Naive thymus-derived CD8-positive, alpha-beta T cell (primary cell): Measurements from ENCODE around the gene ZBTB7C. TPM values are rescaled to one million over a fixed set of nuclear protein-coding genes. Genes with fewer than 3 reads are reported as not detected.

ENCODE experiments used
- ATAC-seq, 2 donors: fragments of 150-1000 bp; cut with Tn5 transposase in 1 of 2; sonication (Bioruptor Pico), chemical (Tn5 transposase) in 1 of 2; 1 replicate in 1 of 2; 2 replicates in 1 of 2; pipeline ENCODE4 v1.10.0; 2021; ENCODE audit warnings: mild to moderate bottlenecking in 2 of 2, moderate library complexity in 2 of 2
- POLR2A ChIA-PET: fragments of 350-600 bp; sonication (Branson Sonifier 250); formaldehyde crosslinking; loops from one replicate; lab custom pipeline; 2021; ENCODE audit warnings: antibody characterized with exemption; lab: Charles Lee
- DNase-seq, 10 donors: peaks; one replicate each; pipeline versions ENCODE4 v3.0.0 to v3.0.0-alpha.2; 2020 to 2022
- H3K27ac Mint-ChIP-seq, 10 donors: one replicate each; pipeline ENCODE4 v1.8.0; 2020 to 2022; ENCODE audit warnings: mild to moderate bottlenecking in 10 of 10, mixed read lengths in 10 of 10, moderate library complexity in 4 of 10, inconsistent platforms in 1 of 10
- H3K27me3 Mint-ChIP-seq, 5 donors: one replicate each; pipeline ENCODE4 v1.8.0; 2021 to 2022; ENCODE audit warnings: mixed read lengths in 5 of 5
- H3K36me3 Mint-ChIP-seq, 3 donors: one replicate each; pipeline ENCODE4 v1.8.0; 2020 to 2022; ENCODE audit warnings: mixed read lengths in 3 of 3, mild to moderate bottlenecking in 2 of 3, inconsistent platforms in 1 of 3
- H3K4me1 Mint-ChIP-seq, 4 donors: one replicate each; pipeline ENCODE4 v1.8.0; 2021 to 2022; ENCODE audit warnings: mixed read lengths in 4 of 4
- H3K4me3 Mint-ChIP-seq, 10 donors: one replicate each; pipeline ENCODE4 v1.8.0; 2020 to 2022; ENCODE audit warnings: mild to moderate bottlenecking in 10 of 10, mixed read lengths in 10 of 10, moderate library complexity in 6 of 10, inconsistent platforms in 1 of 10
- H3K9me3 Mint-ChIP-seq, 9 donors: one replicate each; pipeline ENCODE4 v1.8.0; 2020 to 2022; ENCODE audit warnings: mixed read lengths in 9 of 9, mild to moderate bottlenecking in 3 of 9, inconsistent platforms in 1 of 9, moderate library complexity in 1 of 9
- polyA plus RNA-seq, 3 donors: library from polyadenylated mRNA; unstranded; fragments of 300-500 nt; fragmentation: Illumina TruSeq; gene quantifications; one replicate each; pipeline ENCODE4 v1.2.3, GENCODE V29; 2021
- total RNA-seq, 8 experiments: library from RNA in 2 of 8; stranded (reverse) in 2 of 8; gene quantifications; one replicate each; pipeline ENCODE4 v1.2.3 and lab custom pipeline; 2021 to 2026

ZBTB7C gene
- total and polyA plus RNA-seq, 5 experiments from 2014 or later, result not detected

GRCh38 chr18:48159816-48160215 lies 249.4 kb downstream of the ZBTB7C start:
- H3K9me3 Mint-ChIP-seq, result no peaks in the 10 kb centered on the region
- peaks cover 7 to 18% (median 13%) of the 10 kb centered on the region in 4 donors for H3K4me1 Mint-ChIP-seq
- POLR2A ChIA-PET, result no interaction called here
- H3K4me3 Mint-ChIP-seq, result peak overlapping the region in 1 of 10 donors; percentile 18
- no peaks in the 10 kb centered on the region for H3K36me3 Mint-ChIP-seq
- no peak overlapping the region for H3K27ac Mint-ChIP-seq
- ATAC-seq (no peak), DNase-seq (no peak)
- peaks cover 5 to 39% (median 16%) of the 10 kb centered on the region in 5 donors for H3K27me3 Mint-ChIP-seq

GRCh38 chr18:48158721-48159120 lies 250.5 kb downstream of the ZBTB7C start:
- peak overlapping the region in 1 of 10 donors; percentile 36 for H3K27ac Mint-ChIP-seq
- DNase-seq (no peak), ATAC-seq (no peak)
- no peak overlapping the region for H3K4me3 Mint-ChIP-seq
- peaks cover 7 to 18% (median 13%) of the 10 kb centered on the region in 4 donors for H3K4me1 Mint-ChIP-seq
- H3K9me3 Mint-ChIP-seq, result no peaks in the 10 kb centered on the region
- POLR2A ChIA-PET, result no interaction called here
- no peaks in the 10 kb centered on the region for H3K36me3 Mint-ChIP-seq
- peaks cover 5 to 39% (median 16%) of the 10 kb centered on the region in 5 donors for H3K27me3 Mint-ChIP-seq

- Mint-ChIP-seq H3K36me3 (no peaks in the 10 kb centered on the region), H3K4me3 (no peak overlapping the region), H3K9me3 (no peaks in the 10 kb centered on the region), H3K27me3 (peaks cover 5 to 39% (median 16%) of the 10 kb centered on the region in 5 donors), H3K4me1 (peaks cover 7 to 18% (median 12%) of the 10 kb centered on the region in 4 donors), H3K27ac (no peak overlapping the region)
- no peak for DNase-seq
- ATAC-seq, result no peak
- POLR2A ChIA-PET, result no interaction called here
Observed at GRCh38 chr18:48157956-48158355, 251.2 kb downstream of the ZBTB7C start.

- no peaks in the 10 kb centered on the region for H3K9me3 Mint-ChIP-seq
- no peaks in the 10 kb centered on the region for H3K36me3 Mint-ChIP-seq
- peaks cover 5 to 34% (median 16%) of the 10 kb centered on the region in 5 donors for H3K27me3 Mint-ChIP-seq
- POLR2A ChIA-PET, result no interaction called here
- H3K4me1 Mint-ChIP-seq, result peaks cover 0 to 5% (median 3%) of the 10 kb centered on the region in 4 donors
- no peak overlapping the region for H3K27ac Mint-ChIP-seq
- ATAC-seq (no peak), DNase-seq (no peak)
- no peak overlapping the region for H3K4me3 Mint-ChIP-seq
Observed at GRCh38 chr18:48155856-48156255, 253.3 kb downstream of the ZBTB7C start.

- peaks cover 5 to 25% (median 16%) of the 10 kb centered on the region in 5 donors for H3K27me3 Mint-ChIP-seq
- DNase-seq (no peak), ATAC-seq (no peak)
- H3K9me3 Mint-ChIP-seq, result no peaks in the 10 kb centered on the region
- H3K27ac Mint-ChIP-seq, result no peak overlapping the region
- POLR2A ChIA-PET, result no interaction called here
- H3K4me3 Mint-ChIP-seq, result no peak overlapping the region
- no peaks in the 10 kb centered on the region for H3K36me3 Mint-ChIP-seq
- H3K4me1 Mint-ChIP-seq, result no peaks in the 10 kb centered on the region
Observed at GRCh38 chr18:48154828-48155227, 254.4 kb downstream of the ZBTB7C start.

- Mint-ChIP-seq H3K36me3 (no peaks in the 10 kb centered on the region), H3K27me3 (peaks cover 5 to 22% (median 16%) of the 10 kb centered on the region in 5 donors), H3K27ac (no peak overlapping the region), H3K9me3 (no peaks in the 10 kb centered on the region), H3K4me1 (no peaks in the 10 kb centered on the region), H3K4me3 (no peak overlapping the region)
- DNase-seq, result no peak
- POLR2A ChIA-PET, result no interaction called here
- ATAC-seq, result no peak
Observed at GRCh38 chr18:48153613-48154481, 255.3 kb downstream of the ZBTB7C start.

GRCh38 chr18:48152549-48152948 lies 256.6 kb downstream of the ZBTB7C start:
- no peak overlapping the region for H3K27ac Mint-ChIP-seq
- no peaks in the 10 kb centered on the region for H3K9me3 Mint-ChIP-seq
- peaks cover 3 to 27% (median 10%) of the 10 kb centered on the region in 5 donors for H3K27me3 Mint-ChIP-seq
- no peak overlapping the region for H3K4me3 Mint-ChIP-seq
- no peak for DNase-seq
- H3K4me1 Mint-ChIP-seq, result no peaks in the 10 kb centered on the region
- no peak for ATAC-seq
- POLR2A ChIA-PET, result no interaction called here
- H3K36me3 Mint-ChIP-seq, result no peaks in the 10 kb centered on the region

- no peaks in the 10 kb centered on the region for H3K9me3 Mint-ChIP-seq
- DNase-seq (no peak), ATAC-seq (no peak)
- peaks cover 1 to 20% (median 6%) of the 10 kb centered on the region in 5 donors for H3K27me3 Mint-ChIP-seq
- no peak overlapping the region for H3K27ac Mint-ChIP-seq
- no peaks in the 10 kb centered on the region for H3K4me1 Mint-ChIP-seq
- no peak overlapping the region for H3K4me3 Mint-ChIP-seq
- POLR2A ChIA-PET, result no interaction called here
- no peaks in the 10 kb centered on the region for H3K36me3 Mint-ChIP-seq
Observed at GRCh38 chr18:48151421-48152065, 257.6 kb downstream of the ZBTB7C start.

- H3K4me3 Mint-ChIP-seq, result peak overlapping the region in 1 of 10 donors; percentile 37
- H3K27me3 Mint-ChIP-seq, result peaks cover 0 to 9% (median 4%) of the 10 kb centered on the region in 5 donors
- ATAC-seq (no peak), DNase-seq (no peak)
- no peaks in the 10 kb centered on the region for H3K4me1 Mint-ChIP-seq
- H3K27ac Mint-ChIP-seq, result no peak overlapping the region
- no peaks in the 10 kb centered on the region for H3K36me3 Mint-ChIP-seq
- no peaks in the 10 kb centered on the region for H3K9me3 Mint-ChIP-seq
- POLR2A ChIA-PET, result no interaction called here
Observed at GRCh38 chr18:48149020-48149685, 260.0 kb downstream of the ZBTB7C start.

GRCh38 chr18:48142994-48143393 lies 266.2 kb downstream of the ZBTB7C start:
- no peak for DNase-seq
- no peak for ATAC-seq
- no peaks in the 10 kb centered on the region for H3K36me3 Mint-ChIP-seq
- H3K4me3 Mint-ChIP-seq, result no peak overlapping the region
- H3K4me1 Mint-ChIP-seq, result peaks cover 0 to 3% (median 1%) of the 10 kb centered on the region in 4 donors
- H3K9me3 Mint-ChIP-seq, result peaks cover 0 to 2% (median 0%) of the 10 kb centered on the region in 9 donors
- peaks cover 14 to 32% (median 21%) of the 10 kb centered on the region in 5 donors for H3K27me3 Mint-ChIP-seq
- H3K27ac Mint-ChIP-seq, result no peak overlapping the region
- POLR2A ChIA-PET, result no interaction called here

GRCh38 chr18:48142353-48142752 lies 266.8 kb downstream of the ZBTB7C start:
- no peak for ATAC-seq
- Mint-ChIP-seq H3K9me3 (peaks cover 0 to 2% (median 0%) of the 10 kb centered on the region in 9 donors), H3K36me3 (no peaks in the 10 kb centered on the region), H3K4me1 (peaks cover 0 to 9% (median 7%) of the 10 kb centered on the region in 4 donors), H3K27ac (no peak overlapping the region), H3K27me3 (peaks cover 17 to 38% (median 28%) of the 10 kb centered on the region in 5 donors), H3K4me3 (no peak overlapping the region)
- POLR2A ChIA-PET, result no interaction called here
- DNase-seq, result no peak

- no peaks in the 10 kb centered on the region for H3K36me3 Mint-ChIP-seq
- peaks cover 1 to 13% (median 11%) of the 10 kb centered on the region in 4 donors for H3K4me1 Mint-ChIP-seq
- peaks cover 0 to 2% (median 0%) of the 10 kb centered on the region in 9 donors for H3K9me3 Mint-ChIP-seq
- ATAC-seq, result no peak
- no peak for DNase-seq
- peak overlapping the region in 1 of 10 donors; percentile 29 for H3K4me3 Mint-ChIP-seq
- POLR2A ChIA-PET, result no interaction called here
- no peak overlapping the region for H3K27ac Mint-ChIP-seq
- peaks cover 20 to 48% (median 30%) of the 10 kb centered on the region in 5 donors for H3K27me3 Mint-ChIP-seq
Observed at GRCh38 chr18:48140731-48141130, 268.5 kb downstream of the ZBTB7C start.
